HG03064 (cell line): ENCODE results near the gene BAIAP2.
"Not testable (repeated sequence)": the region's sequence is repeated elsewhere in the genome, so short reads cannot be mapped to it uniquely, and the experiment has no call there.

Experiments
- ATAC-seq: cut with Tn5 transposase; IDR thresholded peaks from one replicate; pipeline ENCODE4 v1.9.1; 2021; ENCODE audit warnings: low read depth; ENCODE audit not compliant: unreplicated experiment

The BAIAP2 gene

GRCh38 chr17:81065500-81065899 lies 30.5 kb downstream of the BAIAP2 start:
- no peak for ATAC-seq

GRCh38 chr17:81066072-81066471 lies 31.1 kb downstream of the BAIAP2 start:
- no peak for ATAC-seq

- ATAC-seq, result no peak
These were observed 31.9 kb downstream of the BAIAP2 start for GRCh38 chr17:81066771-81067315.

GRCh38 chr17:81067391-81067811 lies 32.5 kb downstream of the BAIAP2 start:
- no peak for ATAC-seq

- no peak for ATAC-seq
These were observed 33.6 kb downstream of the BAIAP2 start for GRCh38 chr17:81068411-81069134.

- no peak for ATAC-seq
These were observed 34.2 kb downstream of the BAIAP2 start for GRCh38 chr17:81069135-81069645.

- no peak for ATAC-seq
These were observed 35.7 kb downstream of the BAIAP2 start for GRCh38 chr17:81070541-81071246.

GRCh38 chr17:81071761-81072741 lies 37.1 kb downstream of the BAIAP2 start:
- ATAC-seq, result no peak

- ATAC-seq, result no peak
These were observed 39.3 kb downstream of the BAIAP2 start for GRCh38 chr17:81073967-81074839.

- ATAC-seq, result no peak
These were observed 39.9 kb downstream of the BAIAP2 start for GRCh38 chr17:81074875-81075274.

- ATAC-seq, result no peak
These were observed 40.4 kb downstream of the BAIAP2 start for GRCh38 chr17:81075307-81075706.

GRCh38 chr17:81076141-81076679 lies 41.3 kb downstream of the BAIAP2 start:
- ATAC-seq, result no peak

GRCh38 chr17:81078026-81078913 lies 43.3 kb downstream of the BAIAP2 start:
- not testable (repeated sequence) for ATAC-seq

- ATAC-seq, result no peak
These were observed 45.1 kb downstream of the BAIAP2 start for GRCh38 chr17:81080019-81080418.

- no peak for ATAC-seq
These were observed 46.5 kb downstream of the BAIAP2 start for GRCh38 chr17:81081222-81082176.

- ATAC-seq, result no peak
These were observed 47.5 kb downstream of the BAIAP2 start for GRCh38 chr17:81082177-81083073.
